GM13977 (cell line): ENCODE results near the gene CDH13.

Source experiments
- DNase-seq: peaks from one replicate; pipeline ENCODE4 v3.0.0; 2012; ENCODE audit warnings: low spot score
- in situ Hi-C: fragments of 300-500 bp; cut with MboI; formaldehyde crosslinking; loops from one replicate; pipeline ENCODE4 v1.12.0; 2022; ENCODE audit warnings: low sequenced_read_pairs, low pct_unique_long_range_greater_than_20kb, mixed read lengths, inconsistent platforms; ENCODE audit not compliant: unreplicated experiment
- TF ChIP-seq, protein P1 (sequence below): IDR thresholded peaks from 2 replicates; pipeline ENCODE4 v1.5.1; 2012; ENCODE audit warnings: mild to moderate bottlenecking, control low read depth; ENCODE audit not compliant: insufficient read depth; ENCODE audit errors: extremely low read depth, missing control alignments

The CDH13 gene

GRCh38 chr16:83762141-83762991, 1135.6 kb downstream of the CDH13 start:
- TF ChIP-seq, protein P1, sequence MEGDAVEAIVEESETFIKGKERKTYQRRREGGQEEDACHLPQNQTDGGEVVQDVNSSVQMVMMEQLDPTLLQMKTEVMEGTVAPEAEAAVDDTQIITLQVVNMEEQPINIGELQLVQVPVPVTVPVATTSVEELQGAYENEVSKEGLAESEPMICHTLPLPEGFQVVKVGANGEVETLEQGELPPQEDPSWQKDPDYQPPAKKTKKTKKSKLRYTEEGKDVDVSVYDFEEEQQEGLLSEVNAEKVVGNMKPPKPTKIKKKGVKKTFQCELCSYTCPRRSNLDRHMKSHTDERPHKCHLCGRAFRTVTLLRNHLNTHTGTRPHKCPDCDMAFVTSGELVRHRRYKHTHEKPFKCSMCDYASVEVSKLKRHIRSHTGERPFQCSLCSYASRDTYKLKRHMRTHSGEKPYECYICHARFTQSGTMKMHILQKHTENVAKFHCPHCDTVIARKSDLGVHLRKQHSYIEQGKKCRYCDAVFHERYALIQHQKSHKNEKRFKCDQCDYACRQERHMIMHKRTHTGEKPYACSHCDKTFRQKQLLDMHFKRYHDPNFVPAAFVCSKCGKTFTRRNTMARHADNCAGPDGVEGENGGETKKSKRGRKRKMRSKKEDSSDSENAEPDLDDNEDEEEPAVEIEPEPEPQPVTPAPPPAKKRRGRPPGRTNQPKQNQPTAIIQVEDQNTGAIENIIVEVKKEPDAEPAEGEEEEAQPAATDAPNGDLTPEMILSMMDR = no peak
- in situ Hi-C loops = no loop called here
- DNase-seq = no peak

DNA sequence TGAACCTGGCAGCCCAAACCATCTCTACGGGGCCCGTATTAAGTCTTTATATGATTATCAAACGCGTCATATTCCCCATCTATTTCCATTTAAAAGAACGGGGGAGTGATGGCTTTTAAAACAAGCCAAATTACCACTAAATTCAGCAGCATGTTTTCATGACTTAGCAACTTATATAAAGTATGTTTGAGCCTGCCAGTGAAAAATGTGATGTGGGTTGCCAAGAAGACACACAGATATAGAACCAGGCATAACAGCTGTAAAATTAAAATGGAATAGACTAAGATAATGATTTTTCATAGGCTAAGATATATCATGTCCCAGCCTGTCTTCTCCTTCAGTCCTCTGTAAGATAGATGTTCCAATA, 1136.2 kb downstream of the CDH13 start:
- in situ Hi-C loops = no loop called here
- TF ChIP-seq, protein P1 = no peak
- no peak for DNase-seq

DNA sequence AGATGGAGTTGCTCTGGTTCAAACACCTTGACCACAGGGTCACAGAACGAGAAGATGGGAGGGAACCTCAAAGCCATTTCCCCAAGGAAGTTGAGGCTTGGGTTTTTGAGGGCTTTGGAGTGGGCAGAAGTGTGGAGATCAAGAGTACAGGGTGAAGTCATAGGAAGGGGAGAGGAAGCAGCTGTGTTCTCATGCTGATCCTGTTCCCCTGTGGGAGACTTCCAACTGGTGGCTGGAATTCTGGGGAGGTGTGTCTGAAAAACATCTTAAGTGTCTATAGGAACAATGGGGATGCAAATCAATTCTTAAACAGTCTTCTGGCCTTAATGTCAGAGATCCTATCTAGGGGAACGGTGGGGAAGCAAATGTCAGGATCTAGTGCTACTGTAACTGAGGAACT, 1142.2 kb downstream of the CDH13 start:
- TF ChIP-seq, protein P1 = no peak
- in situ Hi-C loops = no loop called here
- no peak for DNase-seq

DNA sequence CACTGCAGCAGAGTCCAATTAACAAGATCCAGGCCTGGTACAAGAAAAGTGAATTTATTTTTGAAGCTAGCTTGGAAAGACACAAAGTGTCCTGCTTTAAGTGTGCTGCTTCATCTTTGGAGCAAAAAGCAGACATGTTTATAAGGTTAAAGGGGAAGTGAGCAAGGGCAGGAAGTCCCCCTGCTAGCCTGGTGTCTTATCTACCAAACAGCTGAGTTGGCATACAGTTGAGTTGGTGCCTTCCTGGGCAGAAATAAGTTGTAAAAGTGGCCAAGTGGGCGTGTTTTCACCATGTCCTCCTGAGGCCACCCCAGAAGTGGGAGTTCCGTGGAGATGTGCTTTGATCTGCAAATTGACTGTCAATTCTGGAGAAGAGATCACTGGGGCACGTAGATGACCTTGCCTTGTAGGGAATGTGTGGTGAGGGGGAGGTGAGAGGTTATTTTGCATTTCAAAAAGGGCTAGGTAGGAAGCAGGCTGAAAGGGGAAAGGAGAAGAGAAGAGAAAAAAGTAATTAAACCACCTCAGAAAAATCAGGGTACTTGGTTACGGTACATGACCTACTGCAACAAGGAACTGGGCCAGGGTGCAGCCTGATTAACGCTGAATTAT, 1142.7 kb downstream of the CDH13 start:
- in situ Hi-C loops = no loop called here
- TF ChIP-seq, protein P1 = no peak
- no peak for DNase-seq

DNA sequence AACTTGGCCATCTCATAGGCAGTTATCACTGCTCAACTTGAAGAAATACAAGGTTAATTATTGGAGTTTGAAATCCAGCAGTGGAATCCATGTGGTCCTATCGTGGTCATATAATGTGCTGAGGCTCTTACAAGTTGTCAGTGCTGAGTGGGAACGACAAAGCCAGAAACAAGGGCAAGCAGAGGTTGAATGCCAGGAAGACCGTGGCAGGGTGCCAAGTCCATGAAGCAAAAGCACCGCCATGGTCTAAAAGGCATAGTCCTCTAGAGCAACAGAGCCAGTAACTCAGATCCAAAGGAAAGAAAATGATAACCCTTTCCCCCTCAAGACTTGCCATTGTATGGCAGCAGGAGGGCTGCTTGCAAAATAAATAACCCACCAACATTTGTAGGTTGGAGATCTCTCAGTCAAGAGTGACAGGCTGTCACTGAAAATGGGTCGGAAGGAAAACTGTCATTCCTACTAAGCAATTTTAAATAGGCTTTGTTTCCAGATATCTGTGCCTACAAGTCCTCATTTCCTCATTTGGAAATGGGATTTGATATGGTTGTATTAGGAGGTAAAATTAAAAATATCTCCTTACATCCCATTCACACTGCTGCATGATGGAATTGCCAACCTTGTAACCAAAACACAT, 1144.7 kb downstream of the CDH13 start:
- TF ChIP-seq, protein P1 = no peak
- no peak for DNase-seq
- in situ Hi-C loops = no loop called here

- no peak for DNase-seq
- TF ChIP-seq, protein P1 = no peak
- in situ Hi-C loops = no loop called here
These were observed 1146.0 kb downstream of the CDH13 start for GRCh38 chr16:83772806-83773205.
